OCI-LY3 (cell line): ENCODE measurements around the gene SLC8A1.

ENCODE experiments used
- H2AFZ ChIP-seq: fragments of 200-600, 300-600 bp; shearing (Covaris generic); 2 replicates; pipeline ENCODE4 v1.6.0; 2014; ENCODE audit warnings: antibody characterized with exemption, low read depth, low read length
- H3K27ac ChIP-seq: fragments of 200-600, 300-600 bp; sonication (generic); 2 replicates; pipeline ENCODE4 v1.5.1; 2014; ENCODE audit warnings: mild to moderate bottlenecking, low read length, moderate library complexity, mixed read lengths
- H3K27me3 ChIP-seq: fragments of 200-600, 300-600 bp; sonication (generic); 2 replicates; pipeline ENCODE4 v1.6.1; 2014; ENCODE audit warnings: low read depth, low read length, mixed read lengths
- H3K36me3 ChIP-seq: fragments of 200-600, 300-600 bp; sonication (generic); replicated peaks from 2 replicates; pipeline ENCODE3; 2014; ENCODE audit warnings: low read depth, low read length, mixed read lengths
- H3K4me1 ChIP-seq: fragments of 300-600, 200-600 bp; sonication (generic); 2 replicates; pipeline ENCODE4 v1.6.1; 2014; ENCODE audit warnings: low read length, mixed read lengths
- H3K4me2 ChIP-seq: fragments of 200-600, 300-600 bp; sonication (generic); 2 replicates; pipeline ENCODE4 v1.6.1; 2014; ENCODE audit warnings: low read length, mixed read lengths
- H3K4me3 ChIP-seq: fragments of 300-600, 200-600 bp; sonication (generic); 2 replicates; pipeline ENCODE4 v1.5.1; 2014; ENCODE audit warnings: antibody characterized with exemption, mild to moderate bottlenecking, low read length, moderate library complexity
- H3K79me2 ChIP-seq: fragments of 300-600, 200-600 bp; shearing (Covaris generic); 2 replicates; pipeline ENCODE4 v1.6.1; 2014; ENCODE audit warnings: mild to moderate bottlenecking, low read length, mixed read lengths
- H3K9ac ChIP-seq: fragments of 300-600, 200-600 bp; shearing (Covaris generic); 2 replicates; pipeline ENCODE4 v1.6.0; 2014; ENCODE audit warnings: mild to moderate bottlenecking, low read length, moderate library complexity
- H3K9me3 ChIP-seq: fragments of 200-600, 300-600 bp; shearing (Covaris generic); 2 replicates; pipeline ENCODE4 v1.6.1; 2014; ENCODE audit warnings: low read length, mixed read lengths; ENCODE audit not compliant: insufficient read depth
- H4K20me1 ChIP-seq: fragments of 200-600, 300-600 bp; sonication (generic); 2 replicates; pipeline ENCODE4 v1.6.1; 2016; ENCODE audit warnings: low read length, mixed read lengths; ENCODE audit not compliant: insufficient read depth
- EZH2phosphoT487 ChIP-seq: fragments of 200-600 bp; shearing (Covaris generic); IDR thresholded peaks from 2 replicates; pipeline ENCODE4 v1.6.1; 2018; ENCODE audit warnings: antibody characterized with exemption, mixed run types, low read depth
- TF ChIP-seq, protein P1 (sequence below): fragments of 200-600, 300-600 bp; sonication (generic); IDR thresholded peaks from 2 replicates; pipeline ENCODE4 v1.5.1; 2014; ENCODE audit warnings: antibody characterized with exemption, low read length, low read depth

SLC8A1 gene

DNA sequence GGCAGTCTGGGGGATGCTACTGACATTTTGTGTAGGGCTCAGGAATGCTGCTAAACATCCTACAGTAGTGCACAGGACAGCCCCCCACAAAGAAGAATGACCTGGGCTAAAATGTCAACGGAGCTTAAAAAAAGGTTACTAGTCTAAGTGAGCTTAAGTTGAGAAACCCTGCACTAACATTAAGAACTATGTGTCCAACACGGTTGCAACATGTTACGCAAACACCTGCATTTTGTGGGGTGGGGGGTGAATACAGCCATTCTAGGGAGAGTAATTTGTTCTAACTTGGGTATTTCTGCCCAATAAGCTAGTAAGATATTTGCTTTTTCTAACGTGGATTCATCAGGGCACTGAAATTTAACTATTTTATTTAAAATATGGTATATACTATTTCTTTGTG, 57.9 kb downstream of the SLC8A1 start:
- Histone ChIP-seq H3K4me2 (no peak overlapping the region), H3K4me1 (peaks cover 5% of the 10 kb centered on the region), H3K79me2 (no peaks in the 10 kb centered on the region), H2AFZ (no peak overlapping the region), H3K36me3 (no peaks in the 10 kb centered on the region), H3K9ac (no peak overlapping the region), H3K4me3 (no peak overlapping the region), H3K9me3 (no peaks in the 10 kb centered on the region), H3K27me3 (no peaks in the 10 kb centered on the region), H3K27ac (no peak overlapping the region), H4K20me1 (no peaks in the 10 kb centered on the region)
- TF ChIP-seq, protein P1, sequence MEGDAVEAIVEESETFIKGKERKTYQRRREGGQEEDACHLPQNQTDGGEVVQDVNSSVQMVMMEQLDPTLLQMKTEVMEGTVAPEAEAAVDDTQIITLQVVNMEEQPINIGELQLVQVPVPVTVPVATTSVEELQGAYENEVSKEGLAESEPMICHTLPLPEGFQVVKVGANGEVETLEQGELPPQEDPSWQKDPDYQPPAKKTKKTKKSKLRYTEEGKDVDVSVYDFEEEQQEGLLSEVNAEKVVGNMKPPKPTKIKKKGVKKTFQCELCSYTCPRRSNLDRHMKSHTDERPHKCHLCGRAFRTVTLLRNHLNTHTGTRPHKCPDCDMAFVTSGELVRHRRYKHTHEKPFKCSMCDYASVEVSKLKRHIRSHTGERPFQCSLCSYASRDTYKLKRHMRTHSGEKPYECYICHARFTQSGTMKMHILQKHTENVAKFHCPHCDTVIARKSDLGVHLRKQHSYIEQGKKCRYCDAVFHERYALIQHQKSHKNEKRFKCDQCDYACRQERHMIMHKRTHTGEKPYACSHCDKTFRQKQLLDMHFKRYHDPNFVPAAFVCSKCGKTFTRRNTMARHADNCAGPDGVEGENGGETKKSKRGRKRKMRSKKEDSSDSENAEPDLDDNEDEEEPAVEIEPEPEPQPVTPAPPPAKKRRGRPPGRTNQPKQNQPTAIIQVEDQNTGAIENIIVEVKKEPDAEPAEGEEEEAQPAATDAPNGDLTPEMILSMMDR: no peak
- no peak for TF ChIP-seq EZH2phosphoT487

- H3K27me3 ChIP-seq: no peaks in the 10 kb centered on the region
- no peaks in the 10 kb centered on the region for H3K4me1 ChIP-seq
- H3K27ac ChIP-seq: no peak overlapping the region
- H3K36me3 ChIP-seq: no peaks in the 10 kb centered on the region
- TF ChIP-seq, protein P1: no peak
- no peak for TF ChIP-seq EZH2phosphoT487
- H3K4me3 ChIP-seq: no peak overlapping the region
- no peak overlapping the region for H3K4me2 ChIP-seq
- H2AFZ ChIP-seq: no peak overlapping the region
- H3K9ac ChIP-seq: no peak overlapping the region
- H4K20me1 ChIP-seq: no peaks in the 10 kb centered on the region
- H3K79me2 ChIP-seq: no peaks in the 10 kb centered on the region
- no peaks in the 10 kb centered on the region for H3K9me3 ChIP-seq
Measured at GRCh38 chr2:40388161-40388560, 63.7 kb downstream of the SLC8A1 start.

GRCh38 chr2:40386177-40386576, 65.7 kb downstream of the SLC8A1 start:
- H4K20me1 ChIP-seq: no peaks in the 10 kb centered on the region
- H3K27ac ChIP-seq: no peak overlapping the region
- TF ChIP-seq, protein P1: no peak
- TF ChIP-seq EZH2phosphoT487: no peak
- no peak overlapping the region for H3K9ac ChIP-seq
- H3K36me3 ChIP-seq: no peaks in the 10 kb centered on the region
- no peak overlapping the region for H3K4me3 ChIP-seq
- peaks cover 13% of the 10 kb centered on the region; the same call in 1 of the 2 replicates for H3K9me3 ChIP-seq
- H3K4me1 ChIP-seq: no peaks in the 10 kb centered on the region
- no peaks in the 10 kb centered on the region for H3K27me3 ChIP-seq
- no peaks in the 10 kb centered on the region for H3K79me2 ChIP-seq
- no peak overlapping the region for H3K4me2 ChIP-seq
- no peak overlapping the region for H2AFZ ChIP-seq

DNA sequence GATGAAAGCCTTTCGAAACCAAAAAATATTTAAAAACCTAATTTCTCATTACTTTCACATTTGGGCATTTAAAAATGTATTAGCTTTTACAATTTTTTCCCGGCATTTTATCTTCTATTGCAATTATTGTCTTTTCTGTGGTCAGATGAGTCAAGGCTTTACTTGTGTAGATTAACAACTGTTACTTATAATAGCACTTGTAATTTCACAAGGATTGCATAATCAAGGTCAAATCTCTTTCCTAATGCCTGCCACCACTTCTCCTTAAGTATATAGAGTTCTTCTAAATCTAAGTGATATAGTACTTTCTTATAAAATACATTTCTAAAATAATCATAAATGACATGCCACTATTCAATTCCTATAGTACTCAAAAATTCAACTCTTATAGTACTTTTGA, 67.2 kb downstream of the SLC8A1 start:
- H4K20me1 ChIP-seq: no peaks in the 10 kb centered on the region
- TF ChIP-seq, protein P1: no peak
- no peak for TF ChIP-seq EZH2phosphoT487
- peaks cover 15% of the 10 kb centered on the region; the same call in 1 of the 2 replicates for H3K9me3 ChIP-seq
- H3K4me2 ChIP-seq: no peak overlapping the region
- no peak overlapping the region for H2AFZ ChIP-seq
- no peak overlapping the region for H3K27ac ChIP-seq
- no peaks in the 10 kb centered on the region for H3K36me3 ChIP-seq
- no peaks in the 10 kb centered on the region for H3K79me2 ChIP-seq
- H3K27me3 ChIP-seq: no peaks in the 10 kb centered on the region
- H3K9ac ChIP-seq: no peak overlapping the region
- no peaks in the 10 kb centered on the region for H3K4me1 ChIP-seq
- no peak overlapping the region for H3K4me3 ChIP-seq
